ENCODE measurements around the gene CMBL.
"Not testable (repeated sequence)": the region's sequence is repeated elsewhere in the genome, so short reads cannot be mapped to it uniquely, and the experiment has no call there.

The CMBL gene

DNA sequence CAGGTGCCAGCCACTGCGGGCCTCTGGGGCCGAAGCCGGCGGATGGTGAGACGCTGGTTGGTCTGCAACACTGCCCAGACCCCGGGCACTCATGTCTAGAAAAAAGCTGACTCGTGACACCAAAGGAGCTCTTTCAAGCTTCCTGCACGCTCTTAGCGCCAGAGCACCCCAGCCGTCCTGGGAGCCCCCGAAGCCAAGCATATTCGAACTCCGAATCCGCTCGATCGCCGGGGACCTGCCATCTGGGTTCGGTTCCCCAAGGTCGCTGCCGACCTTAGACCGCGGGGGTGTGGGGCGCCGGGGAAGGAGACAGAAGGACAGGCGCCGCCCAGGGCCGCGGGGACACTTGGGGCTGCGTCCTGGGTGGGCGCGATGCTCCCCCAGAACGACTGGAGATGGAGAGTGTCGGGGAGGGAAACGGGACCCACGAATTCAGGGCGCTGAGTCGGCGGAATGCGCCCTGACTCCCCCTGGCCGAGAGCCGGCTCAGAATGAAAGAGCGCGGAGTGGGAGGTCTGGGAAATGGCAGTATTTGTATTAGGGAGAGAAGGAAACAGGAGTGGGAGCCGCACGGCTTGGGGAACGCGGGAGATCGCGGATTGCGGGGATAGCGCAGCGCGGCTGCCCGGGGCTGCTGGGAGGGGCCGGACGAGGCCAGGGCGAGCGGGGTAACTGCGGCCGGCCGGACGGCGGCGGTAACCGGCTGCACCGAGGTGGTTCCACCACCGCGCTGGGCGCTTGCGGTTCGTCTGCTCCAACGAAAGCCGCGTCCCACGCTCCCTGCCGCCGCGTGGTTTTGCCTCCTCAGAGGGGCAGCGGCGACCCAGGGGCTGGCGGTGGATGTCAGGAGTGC is 25.7 kb upstream of the CMBL start:
- DNase-seq (ENCODE audit: low read depth in 2 of 2): no peak

GRCh38 chr5:10332301-10332700 is 24.6 kb upstream of the CMBL start:
- no peak for DNase-seq (ENCODE audit: low read depth in 2 of 2)

- DNase-seq (ENCODE audit: low read depth in 2 of 2): no peak
These were observed 23.7 kb upstream of the CMBL start for GRCh38 chr5:10331341-10331796.

DNA sequence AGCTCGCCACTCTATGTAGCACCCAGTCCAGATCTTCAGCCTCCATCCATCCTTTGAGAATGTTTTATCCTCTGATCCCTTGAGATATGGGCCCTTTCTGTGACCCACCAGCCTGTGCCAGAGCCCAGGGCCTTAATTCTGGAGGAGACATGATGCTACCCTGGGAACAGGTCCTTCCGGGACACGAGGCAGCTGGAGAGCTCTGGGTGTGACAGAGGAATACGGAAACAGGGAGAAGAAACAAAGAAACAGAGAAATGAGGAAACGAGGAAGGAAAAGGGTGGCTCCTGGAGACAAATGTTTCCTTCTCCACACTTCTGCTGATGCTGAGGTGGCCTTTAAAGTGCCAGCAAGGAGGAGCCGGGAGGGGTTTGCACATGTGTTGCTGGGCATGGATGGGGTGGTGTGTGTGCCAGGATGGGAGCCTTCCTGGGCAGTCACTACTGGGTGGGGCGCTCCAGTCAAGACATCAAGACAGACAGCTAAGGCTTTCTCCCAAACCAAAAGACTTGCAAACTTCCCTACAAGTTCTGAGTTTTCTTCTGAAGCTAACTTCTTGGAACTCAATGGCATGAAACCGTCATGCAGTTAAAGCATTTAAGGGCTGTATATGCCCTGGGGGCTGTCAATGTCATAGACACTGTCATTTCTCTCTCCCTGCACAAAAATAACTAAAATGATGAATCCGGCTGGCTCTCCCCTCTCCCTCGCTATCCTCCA is 23.0 kb upstream of the CMBL start:
- DNase-seq (ENCODE audit: low read depth in 2 of 2): no peak

DNA sequence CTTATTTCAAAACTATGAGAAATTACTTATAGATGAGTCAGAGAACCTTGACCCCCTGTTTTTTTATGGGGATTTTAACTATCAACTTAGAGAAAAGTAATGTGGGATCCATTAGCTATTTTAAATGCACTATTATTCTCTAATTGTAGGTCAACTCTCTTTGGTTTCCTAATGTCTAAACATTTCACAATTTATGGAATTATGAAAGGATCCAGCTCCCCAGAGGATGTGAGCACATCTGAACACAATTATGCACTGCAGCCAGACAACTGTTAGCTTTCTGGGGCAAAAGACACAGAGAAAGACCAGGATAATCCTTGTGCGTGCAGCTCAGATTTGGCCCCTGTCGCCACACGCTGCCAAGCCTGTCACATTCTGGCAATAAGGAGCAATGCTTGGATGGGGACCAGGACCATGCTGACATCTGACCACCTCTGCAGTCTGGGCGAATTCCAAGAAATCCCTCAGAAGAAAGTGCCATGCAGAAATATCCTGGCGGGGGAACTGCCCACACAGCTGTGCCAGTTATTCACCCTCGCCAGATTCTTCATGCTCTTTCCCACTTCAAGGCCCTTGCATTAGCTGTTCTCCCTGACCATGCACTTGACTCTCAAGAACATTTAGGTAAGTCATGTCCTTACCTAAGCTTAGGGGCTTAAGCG is 22.2 kb upstream of the CMBL start:
- no peak for DNase-seq (ENCODE audit: low read depth in 2 of 2)

DNA sequence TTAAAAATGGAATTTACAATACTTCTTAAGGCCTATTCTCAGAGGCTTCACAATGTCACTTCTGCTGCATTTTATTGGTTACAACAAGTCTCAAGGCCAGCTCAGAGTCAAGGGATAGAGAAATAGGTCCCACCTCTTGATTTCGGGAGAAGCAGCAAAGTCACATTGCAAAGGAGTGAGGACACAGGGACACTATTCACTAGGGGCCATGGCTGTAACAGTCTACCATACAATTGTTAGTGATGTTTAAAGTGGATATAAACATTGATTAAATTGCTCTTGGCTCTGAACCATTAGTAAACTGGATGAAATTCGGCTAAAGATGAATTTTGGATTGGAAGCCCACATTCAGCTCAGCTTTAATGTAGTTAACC is 21.7 kb upstream of the CMBL start:
- DNase-seq (ENCODE audit: low read depth in 2 of 2): no peak

DNA sequence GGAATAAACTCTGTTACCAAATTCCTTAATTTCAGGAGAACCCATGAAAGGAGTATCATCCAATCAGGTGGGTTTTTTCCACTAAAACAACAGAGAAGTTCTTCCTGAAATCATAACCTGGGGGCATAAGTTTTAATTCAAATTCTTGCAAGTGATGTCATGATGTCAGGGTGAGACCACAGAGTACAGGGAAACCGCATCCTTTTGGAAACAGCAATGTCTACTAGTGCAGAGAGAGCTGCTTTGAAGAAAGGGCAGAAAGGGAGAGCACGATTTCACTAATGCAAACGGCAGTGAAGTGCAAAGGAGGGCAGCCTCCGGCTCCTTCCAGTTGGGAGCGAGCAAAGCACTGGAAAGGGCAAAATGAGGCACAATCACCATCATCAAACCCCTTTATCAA is 20.6 kb upstream of the CMBL start:
- no peak for DNase-seq (ENCODE audit: low read depth in 2 of 2)

- no peak for DNase-seq (ENCODE audit: low read depth in 2 of 2)
These were observed 17.0 kb upstream of the CMBL start for GRCh38 chr5:10324518-10325370.

DNA sequence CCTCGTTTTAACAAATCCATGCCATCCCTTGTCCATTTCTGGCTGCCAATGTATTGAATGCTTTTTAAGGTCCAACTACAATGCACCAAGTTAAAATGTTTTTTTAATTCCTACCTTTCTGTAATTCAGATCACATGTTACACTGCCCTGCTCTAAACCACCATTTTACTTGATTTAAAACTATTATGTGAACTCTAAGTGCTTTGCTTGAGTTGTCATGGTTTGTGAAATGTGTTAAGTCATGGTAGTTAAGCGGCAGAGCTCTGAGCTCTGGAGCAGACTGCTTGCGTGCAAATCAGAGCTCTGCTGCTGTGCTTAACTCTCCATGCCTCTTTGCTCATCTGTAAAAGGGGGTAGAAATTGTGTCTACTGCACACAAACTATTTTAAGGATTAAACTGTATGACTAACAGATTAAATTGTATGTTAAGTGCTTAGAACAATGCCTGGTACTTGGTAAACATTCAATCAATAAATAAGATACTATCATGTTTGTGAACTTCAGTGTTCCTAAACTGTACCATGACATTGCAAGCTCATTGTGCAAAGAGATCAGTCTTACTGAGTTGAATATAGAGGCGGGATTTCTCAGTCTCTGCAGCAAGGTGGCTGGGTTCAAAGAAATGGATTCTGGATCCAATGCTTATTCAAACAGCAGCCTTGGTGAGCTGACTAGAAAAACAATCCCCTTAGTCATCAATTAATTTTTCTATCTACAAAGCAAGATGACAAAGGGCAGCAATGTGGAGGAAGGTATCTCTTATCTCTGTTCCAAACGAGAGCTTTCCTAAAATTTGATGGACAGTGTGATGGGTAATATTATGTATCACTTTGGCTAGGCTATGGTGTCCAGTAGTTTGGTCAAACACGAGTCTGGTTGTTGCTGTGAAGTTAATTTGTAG is 16.1 kb upstream of the CMBL start:
- DNase-seq (ENCODE audit: low read depth in 2 of 2): no peak

- DNase-seq (ENCODE audit: low read depth in 2 of 2): no peak
These were observed 14.2 kb upstream of the CMBL start for GRCh38 chr5:10321882-10322281.

DNA sequence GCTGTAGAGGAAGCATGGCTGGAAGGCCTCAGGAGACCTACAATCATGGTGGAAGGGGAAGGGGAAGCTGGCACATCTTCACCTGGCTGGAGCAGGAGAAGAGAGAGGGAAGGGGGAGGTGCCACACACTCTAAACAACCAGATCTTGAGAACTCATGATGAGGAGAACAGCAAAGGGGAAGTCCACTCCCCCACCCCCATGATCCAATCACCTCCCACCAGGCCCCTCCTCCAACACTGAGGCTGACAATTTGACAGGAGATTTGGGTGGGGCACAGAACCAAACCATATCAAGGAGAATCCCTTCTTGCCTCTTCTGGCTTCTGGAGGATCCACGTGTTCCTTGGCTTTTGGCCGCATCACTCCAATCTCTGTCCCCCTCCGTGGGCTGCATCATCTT is 13.1 kb upstream of the CMBL start:
- no peak for DNase-seq (ENCODE audit: low read depth in 2 of 2)

- DNase-seq (ENCODE audit: low read depth in 2 of 2): no peak
These were observed 11.6 kb upstream of the CMBL start for GRCh38 chr5:10319202-10319851.

DNA sequence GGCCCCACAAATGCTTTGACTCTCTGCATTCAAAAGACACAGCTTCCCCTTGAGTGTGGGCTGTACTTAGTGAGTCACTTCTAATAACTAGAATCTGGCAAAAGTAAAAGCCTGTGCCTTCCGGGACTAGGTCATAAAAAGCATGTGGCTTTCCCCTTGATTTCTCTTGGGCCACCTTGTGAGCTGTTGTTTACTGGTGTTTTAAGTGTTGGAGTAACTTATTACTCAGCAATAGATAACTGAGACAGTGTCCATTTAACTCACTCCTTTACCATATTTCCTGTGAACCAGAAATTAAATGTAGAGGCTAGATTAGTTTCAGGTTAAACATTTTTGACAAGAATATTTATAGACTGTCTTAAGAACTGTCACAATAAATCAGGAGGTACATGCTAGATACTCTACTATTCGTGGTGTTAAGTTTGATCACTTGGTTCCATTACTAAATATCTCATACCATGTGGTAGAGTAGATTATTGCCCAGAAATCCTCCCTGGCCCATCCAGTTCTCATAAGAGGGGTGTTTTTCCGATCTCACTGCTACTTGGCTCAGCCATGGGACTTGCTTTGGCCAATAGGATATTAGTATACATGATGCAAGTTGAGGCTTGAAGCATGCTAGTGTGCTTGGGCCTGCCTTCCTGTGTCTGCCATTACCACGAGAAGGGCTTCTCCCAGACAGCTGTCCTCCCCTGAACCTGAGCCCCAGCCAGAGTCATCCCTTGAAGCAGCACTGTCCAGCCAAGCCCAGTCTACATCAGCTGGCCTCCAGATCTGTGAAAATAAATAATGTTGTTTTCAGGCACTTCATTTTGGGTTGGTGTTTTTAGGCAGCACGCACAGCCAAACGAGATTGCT is 10.4 kb upstream of the CMBL start:
- no peak for DNase-seq (ENCODE audit: low read depth in 2 of 2)

DNA sequence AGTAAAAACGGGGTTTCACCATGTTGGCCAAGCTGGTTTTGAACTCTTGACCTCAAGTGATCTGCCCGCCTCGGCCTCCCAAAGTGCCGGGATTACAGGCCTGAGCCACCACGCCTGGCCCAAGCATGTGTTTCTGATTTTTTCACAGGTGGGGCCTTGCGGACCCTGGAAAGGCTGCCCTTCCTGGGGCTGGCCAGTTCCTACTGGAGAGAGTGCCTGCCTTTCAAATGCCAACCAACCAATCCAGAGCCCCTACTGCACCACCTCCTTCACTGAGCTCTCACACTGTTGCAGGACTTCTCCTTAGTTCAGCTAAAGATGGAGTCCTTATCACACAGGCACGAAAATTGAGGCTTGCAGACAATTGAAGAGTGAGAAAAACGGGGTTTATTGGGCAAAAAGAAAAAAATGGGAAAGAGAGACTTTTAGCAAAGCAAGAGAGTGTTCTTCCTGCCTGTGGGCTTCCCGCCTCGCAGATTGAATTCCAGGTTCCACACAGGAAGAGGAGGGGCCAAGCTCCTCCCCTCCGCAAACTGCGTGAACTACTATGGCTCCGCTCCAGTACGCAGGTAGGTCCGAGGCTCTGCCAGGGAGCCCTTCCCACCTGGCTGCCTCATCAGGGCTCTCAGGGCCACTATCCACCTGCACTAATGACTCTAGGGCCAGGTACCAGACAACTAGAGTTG is 8.3 kb upstream of the CMBL start:
- no peak for DNase-seq (ENCODE audit: low read depth in 2 of 2)

- no peak for DNase-seq (ENCODE audit: low read depth in 2 of 2)
These were observed 7.5 kb upstream of the CMBL start for GRCh38 chr5:10315201-10315600.

- no peak for DNase-seq (ENCODE audit: low read depth in 2 of 2)
These were observed 4.1 kb upstream of the CMBL start for GRCh38 chr5:10311595-10312425.

DNA sequence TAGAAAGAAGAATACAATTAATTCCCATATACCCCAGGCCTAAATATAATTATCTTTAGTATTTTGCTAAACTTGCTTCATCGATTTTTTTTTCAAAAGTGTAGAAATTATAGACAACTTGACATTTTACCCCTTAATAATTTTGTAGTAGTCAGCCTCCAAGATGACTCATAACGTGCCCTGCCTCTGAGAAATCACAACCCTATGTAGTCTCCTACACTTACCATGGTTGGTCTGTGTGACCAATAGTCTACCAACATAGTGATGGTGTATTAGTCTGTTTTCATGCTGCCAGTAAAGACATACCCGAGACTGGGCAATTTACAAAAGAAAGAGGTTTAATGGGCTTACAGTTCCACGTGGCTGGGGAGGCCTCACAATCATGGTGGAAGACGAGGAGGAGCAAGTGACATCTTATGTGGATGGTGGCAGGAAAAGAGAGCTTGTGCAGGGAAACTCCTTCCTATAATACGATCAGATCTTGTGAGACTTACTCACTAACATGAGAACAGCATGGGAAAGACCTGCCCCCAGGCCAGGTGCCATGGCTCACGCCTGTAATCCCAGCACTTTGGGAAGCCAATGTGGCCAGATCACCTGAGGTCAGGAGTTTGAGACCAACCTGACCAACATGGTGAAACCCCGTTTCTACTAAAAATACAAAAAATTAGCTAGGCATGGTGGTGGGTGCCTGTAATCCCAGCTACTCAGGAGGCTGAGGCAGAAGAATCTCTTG is 3.3 kb upstream of the CMBL start:
- not testable (repeated sequence) for DNase-seq (ENCODE audit: low read depth in 2 of 2)
